Lower leg skin (tissue), 3 donors: ENCODE data around the gene MEIS2.

ENCODE experiments used
- POLR2A ChIP-seq, 2 donors: fragments of 450-650 bp; IDR thresholded peaks; one replicate each; pipeline ENCODE4 v1.6.1; 2016 to 2017; ENCODE audit warnings: antibody characterized with exemption in 2 of 2, mild to moderate bottlenecking in 1 of 2, moderate library complexity in 1 of 2
- TF ChIP-seq, protein P1 (sequence below), 3 donors: fragments of 450-650 bp; IDR thresholded peaks; one replicate each; pipeline ENCODE4 v1.5.1; 2016; ENCODE audit warnings: antibody characterized with exemption in 3 of 3, mild to moderate bottlenecking in 3 of 3, moderate library complexity in 2 of 3

DNA sequence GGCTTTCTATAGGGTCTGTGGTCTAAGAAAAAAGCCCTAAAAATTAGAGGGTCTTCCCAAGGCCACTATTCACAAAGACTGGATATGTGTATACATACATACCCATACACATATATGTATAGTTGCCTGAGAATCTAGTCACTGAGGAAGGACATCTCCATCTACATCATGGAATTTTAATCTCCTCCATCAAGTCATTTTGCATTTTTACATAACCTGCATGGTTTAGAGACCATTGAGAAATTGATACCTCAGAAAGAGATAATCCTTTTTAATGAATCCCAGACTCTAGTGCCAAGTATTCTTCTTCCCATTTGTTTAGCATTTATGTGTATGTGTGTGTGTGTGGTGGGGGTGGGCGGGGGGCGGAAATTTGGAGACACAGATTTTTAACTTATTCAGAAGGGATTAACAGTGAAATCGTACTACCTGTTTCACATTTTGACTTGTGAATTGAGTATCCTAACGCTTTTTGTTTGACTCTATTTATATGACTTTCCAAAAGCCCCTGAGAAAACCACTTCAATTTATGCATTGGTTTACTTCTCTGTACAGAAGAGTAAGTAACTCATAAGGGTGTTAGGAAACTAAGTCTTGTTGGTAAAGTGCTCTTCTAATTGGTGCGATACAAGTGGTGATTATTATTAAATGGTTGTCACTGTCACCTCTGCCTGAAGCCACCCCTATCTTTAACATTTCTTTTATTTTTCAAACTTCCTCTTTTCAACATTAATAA, 166.9 kb downstream of the MEIS2 start:
- TF ChIP-seq, protein P1, sequence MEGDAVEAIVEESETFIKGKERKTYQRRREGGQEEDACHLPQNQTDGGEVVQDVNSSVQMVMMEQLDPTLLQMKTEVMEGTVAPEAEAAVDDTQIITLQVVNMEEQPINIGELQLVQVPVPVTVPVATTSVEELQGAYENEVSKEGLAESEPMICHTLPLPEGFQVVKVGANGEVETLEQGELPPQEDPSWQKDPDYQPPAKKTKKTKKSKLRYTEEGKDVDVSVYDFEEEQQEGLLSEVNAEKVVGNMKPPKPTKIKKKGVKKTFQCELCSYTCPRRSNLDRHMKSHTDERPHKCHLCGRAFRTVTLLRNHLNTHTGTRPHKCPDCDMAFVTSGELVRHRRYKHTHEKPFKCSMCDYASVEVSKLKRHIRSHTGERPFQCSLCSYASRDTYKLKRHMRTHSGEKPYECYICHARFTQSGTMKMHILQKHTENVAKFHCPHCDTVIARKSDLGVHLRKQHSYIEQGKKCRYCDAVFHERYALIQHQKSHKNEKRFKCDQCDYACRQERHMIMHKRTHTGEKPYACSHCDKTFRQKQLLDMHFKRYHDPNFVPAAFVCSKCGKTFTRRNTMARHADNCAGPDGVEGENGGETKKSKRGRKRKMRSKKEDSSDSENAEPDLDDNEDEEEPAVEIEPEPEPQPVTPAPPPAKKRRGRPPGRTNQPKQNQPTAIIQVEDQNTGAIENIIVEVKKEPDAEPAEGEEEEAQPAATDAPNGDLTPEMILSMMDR (IDR thresholded peaks at IDR 0.05) = no peak
- TF ChIP-seq POLR2A (IDR thresholded peaks at IDR 0.05) = no peak
